ENCODE measurements around the gene SYNDIG1.

SYNDIG1 gene

DNA sequence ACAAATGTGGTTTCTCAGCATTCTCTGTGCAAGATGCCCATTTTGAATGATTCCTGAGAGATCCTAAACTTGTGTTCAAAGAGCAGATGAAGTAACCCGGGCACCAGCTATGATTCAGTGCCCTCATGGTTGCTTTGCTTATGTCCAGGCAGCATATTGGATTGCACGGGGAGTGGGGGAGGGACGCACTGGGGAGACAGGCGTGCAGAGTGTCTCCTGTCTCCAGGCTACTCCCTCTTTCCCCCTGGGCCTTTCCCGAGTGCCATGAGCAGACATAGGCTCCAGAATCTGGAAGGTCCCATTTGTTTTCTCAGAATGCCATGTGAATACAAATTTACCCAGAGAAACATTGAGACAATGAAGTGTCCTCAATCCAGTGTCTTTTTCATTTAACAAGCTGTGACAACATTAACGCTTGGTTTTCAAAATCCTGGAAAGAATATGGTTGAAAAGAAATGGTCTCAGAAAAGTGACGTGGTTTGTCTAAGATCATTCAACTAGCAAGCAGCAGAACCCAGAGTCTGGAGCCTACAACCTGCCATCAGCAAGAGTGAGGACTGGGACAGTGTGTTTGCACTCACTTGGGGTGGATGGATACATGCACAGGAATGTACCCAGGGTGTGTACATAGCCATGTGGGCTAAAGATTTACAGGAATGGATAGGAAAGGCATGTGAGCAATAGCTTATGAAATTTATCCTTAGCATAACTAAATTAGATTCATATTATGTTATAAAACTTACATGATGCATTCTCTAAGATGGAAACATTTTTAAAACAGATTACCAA is 4.2 kb downstream of the SYNDIG1 start:
- Histone ChIP-seq H2AFZ (ENCODE audit: insufficient read depth, low read length, poor library complexity) (no peak overlapping the region), H3K9ac (ENCODE audit: low read length) (no peak overlapping the region), H4K91ac (ENCODE audit: low read depth, low read length) (no peak overlapping the region), H3K9me3 (ENCODE audit: insufficient read depth, low read depth, low read length) (no peaks in the 10 kb centered on the region), H2AK5ac (ENCODE audit: low read length) (no peak overlapping the region), H3K4me1 (ENCODE audit: control insufficient read depth in 1 of 2, insufficient read depth in 2 of 2, low read length in 2 of 2) (peaks cover 12 to 16% of the 10 kb centered on the region in 2 experiments), H3K4me2 (ENCODE audit: low read length) (no peak overlapping the region), H3K27ac (ENCODE audit: low read depth, low read length) (no peak overlapping the region), H3K36me3 (ENCODE audit: control insufficient read depth in 1 of 2, insufficient read depth in 2 of 2, low read length in 2 of 2) (no peaks in the 10 kb centered on the region), H3K23ac (ENCODE audit: low read length) (no peak overlapping the region), H3K4me3 (ENCODE audit: low read depth, low read length) (no peak overlapping the region), H2BK120ac (ENCODE audit: insufficient read depth, low read length, poor library complexity) (no peak overlapping the region), H3K4ac (ENCODE audit: low read depth, low read length) (no peak overlapping the region), H2BK5ac (ENCODE audit: low read depth, low read length, poor library complexity) (no peak overlapping the region), H3K27me3 (ENCODE audit: insufficient read depth, low read length) (peaks cover 2% of the 10 kb centered on the region), H2BK12ac (ENCODE audit: low read length) (no peak overlapping the region), H4K12ac (ENCODE audit: low read depth, low read length) (no peak overlapping the region), H3K79me1 (ENCODE audit: low read length) (peaks cover 8% of the 10 kb centered on the region), H3K18ac (ENCODE audit: low read length) (no peak overlapping the region), H4K8ac (ENCODE audit: low read depth, low read length) (no peak overlapping the region), H3K79me2 (ENCODE audit: control insufficient read depth, insufficient read depth, low read length, poor library complexity) (peaks cover 6% of the 10 kb centered on the region), H3K14ac (ENCODE audit: low read length) (no peak overlapping the region)
- DNase-seq = no peak
- no CpG with 5 or more reads among the region's 7 CpGs for WGBS (ENCODE audit: extremely low coverage, insufficient coverage, insufficient read length)

DNA sequence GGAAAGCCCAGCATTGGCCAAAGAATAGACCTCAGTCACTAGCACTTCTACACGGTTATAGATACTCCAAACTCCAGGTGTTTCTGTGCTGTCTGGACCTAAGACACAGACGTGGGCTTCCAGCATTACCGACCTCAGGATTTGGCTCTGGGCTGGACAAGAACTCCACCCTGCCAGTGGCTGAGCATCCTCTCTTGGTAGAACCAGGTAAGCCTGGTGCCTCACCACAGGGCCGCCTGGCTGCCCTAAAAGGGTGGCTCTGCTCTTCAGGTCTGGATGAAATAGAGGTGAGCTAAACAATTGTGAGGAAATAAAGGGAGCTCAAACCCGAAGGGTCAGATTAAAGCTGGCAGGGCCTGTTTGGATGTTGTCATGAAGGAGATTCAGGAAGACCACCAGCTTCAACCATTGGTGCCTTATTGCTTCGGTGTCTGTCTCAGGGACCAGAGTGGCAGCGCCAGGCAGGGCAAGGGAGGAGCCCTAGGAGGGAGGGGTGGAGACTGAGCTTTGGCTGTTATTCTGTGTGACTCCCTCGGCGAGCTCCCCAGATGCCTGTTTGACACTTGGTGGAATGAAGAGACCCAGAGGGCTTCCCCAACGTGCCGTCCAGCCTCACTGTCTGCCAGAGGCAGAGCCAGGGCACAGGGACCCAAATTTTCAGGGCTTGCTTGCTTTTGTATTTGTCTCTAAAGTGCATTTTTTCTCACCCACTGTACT is 8.6 kb downstream of the SYNDIG1 start:
- Histone ChIP-seq H4K12ac (ENCODE audit: low read depth, low read length) (no peak overlapping the region), H4K91ac (ENCODE audit: low read depth, low read length) (no peak overlapping the region), H3K4ac (ENCODE audit: low read depth, low read length) (no peak overlapping the region), H3K14ac (ENCODE audit: low read length) (no peak overlapping the region), H3K4me3 (ENCODE audit: low read depth, low read length) (no peak overlapping the region), H3K9ac (ENCODE audit: low read length) (no peak overlapping the region), H3K18ac (ENCODE audit: low read length) (no peak overlapping the region), H2BK5ac (ENCODE audit: low read depth, low read length, poor library complexity) (no peak overlapping the region), H3K27ac (ENCODE audit: low read depth, low read length) (no peak overlapping the region), H4K8ac (ENCODE audit: low read depth, low read length) (no peak overlapping the region), H3K9me3 (ENCODE audit: insufficient read depth, low read depth, low read length) (peaks cover 3% of the 10 kb centered on the region), H2BK12ac (ENCODE audit: low read length) (no peak overlapping the region), H3K36me3 (ENCODE audit: control insufficient read depth in 1 of 2, insufficient read depth in 2 of 2, low read length in 2 of 2) (no peaks in the 10 kb centered on the region), H3K4me2 (ENCODE audit: low read length) (no peak overlapping the region), H3K79me1 (ENCODE audit: low read length) (no peaks in the 10 kb centered on the region), H3K23ac (ENCODE audit: low read length) (no peak overlapping the region), H3K79me2 (ENCODE audit: control insufficient read depth, insufficient read depth, low read length, poor library complexity) (no peaks in the 10 kb centered on the region), H2AK5ac (ENCODE audit: low read length) (no peak overlapping the region), H2BK120ac (ENCODE audit: insufficient read depth, low read length, poor library complexity) (no peak overlapping the region), H2AFZ (ENCODE audit: insufficient read depth, low read length, poor library complexity) (no peak overlapping the region), H3K4me1 (ENCODE audit: control insufficient read depth in 1 of 2, insufficient read depth in 2 of 2, low read length in 2 of 2) (peaks cover 2 to 3% of the 10 kb centered on the region in 2 experiments), H3K27me3 (ENCODE audit: insufficient read depth, low read length) (no peaks in the 10 kb centered on the region)
- DNase-seq = no peak
- no CpG with 5 or more reads among the region's 11 CpGs for WGBS (ENCODE audit: extremely low coverage, insufficient coverage, insufficient read length)

DNA sequence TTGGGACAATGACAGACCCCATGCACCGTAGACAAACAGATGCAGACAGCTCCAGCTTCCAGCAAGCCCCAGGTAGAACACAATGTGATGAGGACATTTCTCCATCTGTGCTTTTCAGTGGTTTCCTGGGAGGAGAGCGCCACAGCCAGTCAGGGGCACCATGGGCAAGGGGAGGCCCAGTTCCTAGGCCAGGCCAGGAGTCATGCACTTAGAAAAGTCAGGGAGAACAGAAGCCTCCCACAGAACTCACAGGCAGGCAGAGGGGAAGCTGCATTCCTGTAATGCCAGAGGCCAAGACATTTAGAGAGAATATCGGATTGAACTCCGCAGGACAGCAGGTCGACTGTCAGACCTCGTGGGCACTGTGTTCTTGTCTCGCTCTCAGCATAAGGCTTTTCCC is 9.2 kb downstream of the SYNDIG1 start:
- H2BK12ac ChIP-seq (ENCODE audit: low read length) = no peak overlapping the region
- H3K27me3 ChIP-seq (ENCODE audit: insufficient read depth, low read length) = no peaks in the 10 kb centered on the region
- no peak overlapping the region for H3K9ac ChIP-seq (ENCODE audit: low read length)
- H4K12ac ChIP-seq (ENCODE audit: low read depth, low read length) = no peak overlapping the region
- DNase-seq = no peak
- H3K36me3 ChIP-seq (ENCODE audit: control insufficient read depth in 1 of 2, insufficient read depth in 2 of 2, low read length in 2 of 2) = no peaks in the 10 kb centered on the region
- H3K4ac ChIP-seq (ENCODE audit: low read depth, low read length) = no peak overlapping the region
- no peak overlapping the region for H3K27ac ChIP-seq (ENCODE audit: low read depth, low read length)
- H2AK5ac ChIP-seq (ENCODE audit: low read length) = no peak overlapping the region
- no peak overlapping the region for H3K23ac ChIP-seq (ENCODE audit: low read length)
- H4K8ac ChIP-seq (ENCODE audit: low read depth, low read length) = no peak overlapping the region
- no peak overlapping the region for H3K18ac ChIP-seq (ENCODE audit: low read length)
- WGBS (ENCODE audit: extremely low coverage, insufficient coverage, insufficient read length) = no CpG with 5 or more reads among the region's 7 CpGs
- no peak overlapping the region for H3K4me2 ChIP-seq (ENCODE audit: low read length)
- H2BK5ac ChIP-seq (ENCODE audit: low read depth, low read length, poor library complexity) = no peak overlapping the region
- H4K91ac ChIP-seq (ENCODE audit: low read depth, low read length) = no peak overlapping the region
- H2BK120ac ChIP-seq (ENCODE audit: insufficient read depth, low read length, poor library complexity) = no peak overlapping the region
- H3K9me3 ChIP-seq (ENCODE audit: insufficient read depth, low read depth, low read length) = peaks cover 3% of the 10 kb centered on the region
- no peaks in the 10 kb centered on the region for H3K79me1 ChIP-seq (ENCODE audit: low read length)
- no peak overlapping the region for H3K14ac ChIP-seq (ENCODE audit: low read length)
- no peaks in the 10 kb centered on the region for H3K79me2 ChIP-seq (ENCODE audit: control insufficient read depth, insufficient read depth, low read length, poor library complexity)
- no peak overlapping the region for H2AFZ ChIP-seq (ENCODE audit: insufficient read depth, low read length, poor library complexity)
- peaks cover 2 to 3% of the 10 kb centered on the region in 2 experiments for H3K4me1 ChIP-seq (ENCODE audit: control insufficient read depth in 1 of 2, insufficient read depth in 2 of 2, low read length in 2 of 2)
- H3K4me3 ChIP-seq (ENCODE audit: low read depth, low read length) = no peak overlapping the region

DNA sequence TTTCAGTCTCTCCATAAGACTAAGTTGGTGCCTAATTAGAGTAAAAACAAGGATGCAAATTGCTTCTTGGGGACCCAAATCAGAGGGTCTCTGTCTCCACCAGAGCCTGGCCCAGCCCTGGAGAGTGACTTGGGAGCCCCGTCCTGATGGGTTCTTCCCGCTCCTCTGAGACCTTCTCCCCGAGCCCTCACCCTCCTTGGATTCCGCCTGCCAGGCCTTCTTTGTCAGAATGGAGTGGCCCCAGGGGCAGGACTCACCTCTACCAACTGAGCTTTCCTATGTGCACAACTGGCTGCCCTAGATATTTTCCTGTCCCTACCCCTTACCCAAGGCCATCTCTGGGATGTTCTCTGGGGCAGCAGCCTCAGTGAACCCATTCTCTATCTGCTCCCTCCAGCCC is 9.7 kb downstream of the SYNDIG1 start:
- no peaks in the 10 kb centered on the region for H3K36me3 ChIP-seq (ENCODE audit: control insufficient read depth in 1 of 2, insufficient read depth in 2 of 2, low read length in 2 of 2)
- peaks cover 3% of the 10 kb centered on the region for H3K9me3 ChIP-seq (ENCODE audit: insufficient read depth, low read depth, low read length)
- H3K4me3 ChIP-seq (ENCODE audit: low read depth, low read length) = no peak overlapping the region
- no peak overlapping the region for H2BK120ac ChIP-seq (ENCODE audit: insufficient read depth, low read length, poor library complexity)
- no peak overlapping the region for H3K4ac ChIP-seq (ENCODE audit: low read depth, low read length)
- no peaks in the 10 kb centered on the region for H3K27me3 ChIP-seq (ENCODE audit: insufficient read depth, low read length)
- no peak overlapping the region for H2BK12ac ChIP-seq (ENCODE audit: low read length)
- no peak overlapping the region for H3K23ac ChIP-seq (ENCODE audit: low read length)
- no peak overlapping the region for H3K27ac ChIP-seq (ENCODE audit: low read depth, low read length)
- H4K8ac ChIP-seq (ENCODE audit: low read depth, low read length) = no peak overlapping the region
- H3K4me1 ChIP-seq (ENCODE audit: control insufficient read depth in 1 of 2, insufficient read depth in 2 of 2, low read length in 2 of 2) = peaks cover 2 to 3% of the 10 kb centered on the region in 2 experiments
- DNase-seq = no peak
- no peak overlapping the region for H2BK5ac ChIP-seq (ENCODE audit: low read depth, low read length, poor library complexity)
- H2AK5ac ChIP-seq (ENCODE audit: low read length) = no peak overlapping the region
- H3K18ac ChIP-seq (ENCODE audit: low read length) = no peak overlapping the region
- H3K14ac ChIP-seq (ENCODE audit: low read length) = no peak overlapping the region
- no CpG with 5 or more reads among the region's 4 CpGs for WGBS (ENCODE audit: extremely low coverage, insufficient coverage, insufficient read length)
- H3K9ac ChIP-seq (ENCODE audit: low read length) = no peak overlapping the region
- no peaks in the 10 kb centered on the region for H3K79me1 ChIP-seq (ENCODE audit: low read length)
- H4K91ac ChIP-seq (ENCODE audit: low read depth, low read length) = no peak overlapping the region
- H3K79me2 ChIP-seq (ENCODE audit: control insufficient read depth, insufficient read depth, low read length, poor library complexity) = no peaks in the 10 kb centered on the region
- H4K12ac ChIP-seq (ENCODE audit: low read depth, low read length) = no peak overlapping the region
- H2AFZ ChIP-seq (ENCODE audit: insufficient read depth, low read length, poor library complexity) = no peak overlapping the region
- H3K4me2 ChIP-seq (ENCODE audit: low read length) = no peak overlapping the region
